NCI-H524 (cell line): ENCODE data around the gene U2SURP.

Experiments used
- DNase-seq, 2 experiments: peaks; one replicate each; lab custom pipeline; 2025; lab: John Stamatoyannopoulos, UW

The U2SURP gene

DNA sequence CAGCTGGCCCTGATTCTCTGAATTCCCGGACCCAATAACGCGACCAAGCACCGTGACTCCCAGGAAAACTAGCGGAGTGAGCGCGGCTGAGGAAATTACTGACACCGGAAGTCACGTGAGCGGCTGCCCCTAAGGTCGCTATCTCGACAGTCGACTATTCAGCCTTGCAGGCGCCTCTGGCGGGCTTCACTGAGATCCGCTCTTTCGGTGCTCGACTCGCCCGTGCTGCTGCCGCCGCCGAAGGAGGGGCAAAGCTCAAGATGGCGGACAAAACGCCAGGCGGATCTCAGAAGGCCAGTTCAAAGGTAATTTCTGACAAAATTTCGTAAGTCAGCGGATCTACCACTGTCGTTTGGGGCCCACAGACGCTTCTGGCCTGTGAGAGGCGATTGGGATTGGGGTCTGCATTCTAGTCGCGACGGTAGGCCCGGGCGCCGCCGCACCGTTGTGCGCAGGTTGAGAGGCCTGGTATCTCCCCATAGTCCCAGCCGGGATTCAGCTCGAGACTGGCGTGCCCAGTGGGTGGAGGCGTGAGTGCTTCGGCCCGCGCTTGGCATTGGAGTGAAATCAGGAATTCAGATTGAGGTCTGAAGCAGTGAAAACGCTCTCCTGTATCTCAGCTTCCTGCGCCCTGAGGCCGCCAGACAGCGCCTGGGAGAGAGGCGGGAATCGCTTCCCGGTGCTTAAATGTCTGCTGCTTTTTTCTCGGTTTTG, at the start of gene U2SURP:
Gene U2SURP (plus strand): TSS at position 202 of the 714 bp plus-strand sequence. CDS start 59 bp downstream, at position 261.
- DNase-seq = peak; percentile 99 to 100

DNA sequence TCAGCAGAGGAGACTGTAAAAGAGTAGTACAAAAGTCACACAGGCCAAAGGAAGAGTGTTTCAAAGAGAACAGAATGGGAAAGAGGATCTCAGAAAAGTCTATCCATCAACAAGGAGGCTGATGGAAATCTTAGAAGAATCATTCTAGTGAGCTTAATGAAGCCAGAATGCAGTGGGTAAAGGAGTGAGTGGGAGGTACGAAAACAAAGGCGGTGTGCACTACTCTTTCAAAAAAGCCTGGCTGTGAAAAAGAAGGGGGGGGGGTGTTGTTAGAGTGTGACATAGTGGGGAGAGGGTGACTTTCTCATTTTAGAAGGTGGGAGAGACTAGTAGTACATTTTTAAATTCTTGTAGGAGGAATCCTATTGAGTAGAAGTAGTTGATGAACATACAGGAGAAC, 49.6 kb upstream of the U2SURP start:
- no peak for DNase-seq

DNA sequence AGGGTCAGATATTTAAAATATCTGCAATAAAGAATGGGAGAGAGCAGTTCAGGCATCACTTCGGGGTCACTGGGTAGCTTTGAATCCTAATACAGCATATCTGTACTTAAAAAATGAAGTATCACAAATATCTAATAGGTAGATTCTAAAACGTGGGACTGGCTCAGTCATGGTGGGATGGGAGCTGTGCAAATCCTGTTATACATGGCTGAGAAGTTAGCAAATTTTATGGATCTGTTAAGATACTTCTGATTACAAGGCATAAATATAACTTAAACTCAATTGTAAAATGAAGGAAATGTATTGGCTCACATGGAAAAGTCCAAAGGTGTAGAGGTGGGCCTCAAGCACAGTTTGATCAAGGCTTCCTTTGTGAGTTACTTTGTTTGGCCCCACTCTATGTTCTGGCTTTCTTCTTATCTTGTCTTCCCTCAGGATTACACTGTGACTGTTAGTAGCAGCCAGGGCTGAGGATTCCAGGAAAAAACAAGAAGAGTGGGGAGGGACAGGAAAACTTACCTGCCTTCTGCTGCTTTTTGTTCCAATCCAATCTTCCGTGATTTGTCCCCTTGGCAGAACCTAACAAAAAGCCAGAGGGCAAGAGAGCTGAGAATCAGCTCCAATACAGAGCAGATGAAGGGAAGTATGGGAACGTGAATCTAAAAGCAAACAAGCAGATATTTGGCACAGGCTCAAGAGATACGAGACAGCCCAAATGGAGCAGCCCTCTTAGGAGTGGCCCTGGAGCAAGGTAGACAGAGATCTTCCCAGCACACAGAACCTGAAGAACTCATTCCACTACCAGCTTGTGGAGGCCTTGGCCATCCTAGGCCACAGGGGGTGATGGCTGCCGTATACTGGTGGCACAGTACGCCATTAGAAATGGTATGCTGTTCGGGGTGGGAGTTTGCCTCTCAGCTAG, 48.8 kb upstream of the U2SURP start:
- DNase-seq = no peak

GRCh38 chr3:142953443-142953842, 47.9 kb upstream of the U2SURP start:
- peak in 1 of 2 experiments; percentile 14 for DNase-seq

DNA sequence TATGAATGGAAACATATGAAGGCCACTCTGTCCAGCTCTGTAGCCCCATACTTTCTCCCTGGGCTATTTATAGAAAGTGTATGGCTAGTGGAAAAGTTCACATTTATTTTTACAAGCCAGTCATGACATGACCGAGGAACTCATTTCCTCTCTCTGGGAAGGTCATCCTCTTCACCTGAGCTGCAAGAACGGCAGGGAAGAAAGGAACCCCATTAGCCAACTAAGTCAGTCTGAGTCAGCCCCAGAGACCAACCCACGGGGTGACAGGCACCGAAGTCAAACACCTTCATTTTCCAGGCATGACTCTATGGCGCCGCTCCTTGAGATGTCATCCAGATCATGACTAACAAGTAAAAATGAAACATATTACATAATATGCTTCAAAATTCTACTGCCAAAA, 42.7 kb upstream of the U2SURP start:
- no peak for DNase-seq

DNA sequence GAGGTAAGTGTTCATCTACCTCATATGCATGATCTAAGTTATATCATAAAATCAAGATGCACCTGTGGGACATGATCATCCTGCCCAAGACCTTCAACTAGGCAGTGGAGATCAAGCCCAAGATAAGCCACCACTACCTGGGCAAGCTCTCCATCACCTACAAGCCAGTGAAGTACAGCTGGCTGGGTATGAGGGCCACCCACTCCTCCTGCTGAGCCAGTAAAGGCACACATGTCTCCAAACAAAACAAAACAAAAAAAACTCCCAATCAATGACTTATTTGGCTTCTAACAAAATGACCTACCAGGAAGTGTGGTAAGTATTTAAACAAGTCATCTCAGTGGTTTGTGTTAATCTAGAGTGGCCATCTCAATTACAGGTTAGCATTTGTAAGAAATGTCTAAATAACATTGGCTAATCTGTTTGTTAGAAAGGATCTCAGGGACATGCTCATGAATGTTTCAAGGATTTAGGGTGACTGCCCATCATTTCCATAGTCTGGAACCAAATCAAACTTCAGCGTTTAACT, 41.0 kb upstream of the U2SURP start:
- DNase-seq = no peak

DNA sequence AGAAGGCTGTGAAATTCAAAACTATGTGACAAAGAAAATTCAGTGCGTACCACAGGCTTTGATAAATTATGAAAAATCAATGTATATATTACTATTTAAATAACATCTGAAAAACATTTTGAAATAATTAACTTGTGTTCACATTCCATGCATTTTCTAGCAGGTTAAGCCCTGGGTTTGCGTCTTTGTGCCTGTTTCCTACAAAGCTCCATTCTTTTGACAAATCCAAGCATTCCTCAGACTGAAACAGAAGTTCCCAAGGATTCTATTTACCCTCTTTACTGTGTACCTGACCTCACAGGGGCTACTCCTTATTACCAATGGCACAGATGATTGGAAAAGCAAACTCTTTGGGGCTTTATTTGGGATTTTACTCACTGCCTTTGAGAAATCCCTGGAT, 39.8 kb upstream of the U2SURP start:
- no peak for DNase-seq

GRCh38 chr3:142962175-142962519, 39.2 kb upstream of the U2SURP start:
- no peak for DNase-seq

- peak in 1 of 2 experiments; percentile 58 for DNase-seq
Measured at GRCh38 chr3:142962520-142963233, 38.7 kb upstream of the U2SURP start.

DNA sequence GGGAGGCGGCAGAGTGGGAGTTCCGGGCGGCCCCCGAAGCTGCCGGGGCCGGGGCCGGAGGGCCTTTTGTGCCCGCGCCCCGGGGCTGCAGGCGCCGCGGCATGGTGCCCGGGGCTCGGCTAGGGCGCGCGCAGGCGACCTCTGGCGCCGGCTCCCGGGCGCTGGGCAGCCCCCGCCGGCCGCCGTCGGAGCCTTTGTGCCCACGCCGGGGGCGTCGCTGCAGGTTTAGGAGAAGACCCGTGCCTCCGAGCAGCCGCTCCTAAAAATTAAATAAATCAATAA, 38.2 kb upstream of the U2SURP start:
- DNase-seq = no peak

DNA sequence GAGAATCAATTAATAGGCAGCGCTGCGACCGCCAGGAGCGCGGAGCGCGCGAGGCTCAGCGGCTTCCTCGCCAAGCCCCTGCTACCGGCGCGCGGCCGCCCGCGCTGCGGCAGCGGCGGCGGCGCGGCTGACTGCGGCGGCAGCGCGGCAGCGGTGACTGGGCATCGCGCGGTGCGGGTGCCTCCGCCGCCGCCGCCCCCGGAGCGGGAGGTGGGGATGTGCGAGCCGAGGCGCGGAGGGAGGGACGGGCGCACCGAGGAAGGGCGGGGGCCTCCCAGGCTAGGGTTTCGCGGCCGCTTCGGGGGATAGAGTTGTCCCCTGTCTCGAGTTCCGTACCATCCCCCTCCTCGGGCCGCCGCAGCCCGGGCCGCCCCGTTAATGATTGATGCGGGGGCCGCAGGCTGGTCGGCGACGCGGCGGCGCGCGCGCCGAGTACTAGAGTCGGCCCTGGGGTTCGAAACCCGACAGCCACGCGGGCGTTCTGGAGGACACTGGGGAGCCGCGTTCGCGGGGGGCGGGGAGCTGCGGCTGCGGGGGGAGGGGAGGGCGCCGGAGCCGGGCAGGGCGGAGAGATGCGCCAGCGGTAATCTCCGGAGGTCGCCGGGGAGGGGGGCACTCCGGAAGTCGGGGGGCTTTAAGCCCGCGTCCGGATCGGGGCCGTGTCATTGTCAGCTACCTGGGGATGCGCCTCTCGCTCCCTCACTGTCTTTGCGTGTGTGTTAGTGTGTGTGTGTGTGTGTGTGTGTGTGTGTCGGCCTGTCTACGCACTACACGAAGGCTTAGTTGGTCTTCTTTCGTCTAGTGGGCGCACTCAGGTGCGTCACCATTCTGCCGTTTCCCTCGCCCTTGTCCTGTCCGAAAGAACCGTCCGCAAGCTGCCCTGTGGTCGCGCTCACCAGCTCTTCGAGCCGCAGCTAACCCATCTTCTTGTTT, 37.6 kb upstream of the U2SURP start, which contains the start of gene PAQR9:
Gene PAQR9 (minus strand): TSS at position 159 of the 933 bp plus-strand sequence. CDS start 338 bp downstream, outside the sequence.
- DNase-seq = peak; percentile 36 to 60

GRCh38 chr3:142965581-142965980, 35.8 kb upstream of the U2SURP start:
- no peak for DNase-seq

DNA sequence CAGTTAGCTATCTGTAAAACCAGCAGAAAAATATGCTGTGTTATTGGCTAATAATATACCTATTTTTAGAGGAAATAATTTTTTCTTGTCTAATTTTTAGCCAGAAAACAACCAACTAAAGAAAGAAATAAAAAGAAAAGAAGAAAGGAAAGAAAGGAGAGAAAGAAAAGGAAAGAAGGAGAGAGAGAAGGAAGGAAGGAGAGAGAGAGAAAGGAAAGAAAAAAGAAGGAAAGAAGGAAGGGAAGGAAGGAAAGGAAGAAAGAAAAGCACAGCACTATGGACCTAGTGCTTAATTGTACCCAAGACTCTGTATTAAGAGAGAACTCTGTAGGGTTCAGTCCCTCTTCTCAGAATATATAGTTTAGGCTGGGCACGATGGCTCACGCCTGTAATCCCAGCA, 34.6 kb upstream of the U2SURP start:
- no peak for DNase-seq

DNA sequence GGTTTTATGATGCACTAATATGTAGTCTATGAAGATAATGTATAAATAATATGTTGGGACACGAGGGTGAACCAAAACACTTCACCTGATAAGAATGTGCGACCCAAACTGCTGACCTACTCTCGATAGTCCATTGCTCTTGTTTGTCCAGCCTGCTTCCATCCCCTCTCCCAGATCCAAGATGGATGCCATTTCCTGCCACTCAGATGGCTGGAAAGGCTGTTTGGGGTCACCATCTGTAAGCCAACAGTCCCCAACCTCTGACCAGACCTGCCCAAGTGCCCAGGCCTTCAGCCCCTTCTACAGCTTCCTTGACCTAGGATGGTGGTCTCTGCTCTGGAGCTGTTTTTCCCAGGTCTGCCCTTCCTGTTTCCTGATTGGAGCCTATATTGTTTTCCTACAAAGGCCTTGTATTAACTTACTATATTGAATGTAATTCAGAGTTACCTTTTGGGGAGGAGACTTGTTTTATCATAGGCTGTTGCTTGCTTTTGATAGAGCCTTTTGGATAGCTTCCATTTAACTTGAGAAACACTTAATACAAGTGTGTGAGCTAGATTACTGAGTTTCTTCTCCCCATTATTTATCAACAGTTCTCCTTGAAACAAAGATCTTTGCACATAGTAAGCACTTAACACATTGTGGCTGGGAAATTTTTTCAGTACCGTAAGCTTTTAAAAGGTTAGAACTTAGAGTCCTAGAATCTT, 32.9 kb upstream of the U2SURP start:
- no peak for DNase-seq

GRCh38 chr3:142971431-142971830, 29.9 kb upstream of the U2SURP start:
- DNase-seq = no peak

- DNase-seq = no peak
Measured at GRCh38 chr3:142972092-142972753, 29.1 kb upstream of the U2SURP start.

GRCh38 chr3:142973217-142974009, 28.0 kb upstream of the U2SURP start:
- no peak for DNase-seq

DNA sequence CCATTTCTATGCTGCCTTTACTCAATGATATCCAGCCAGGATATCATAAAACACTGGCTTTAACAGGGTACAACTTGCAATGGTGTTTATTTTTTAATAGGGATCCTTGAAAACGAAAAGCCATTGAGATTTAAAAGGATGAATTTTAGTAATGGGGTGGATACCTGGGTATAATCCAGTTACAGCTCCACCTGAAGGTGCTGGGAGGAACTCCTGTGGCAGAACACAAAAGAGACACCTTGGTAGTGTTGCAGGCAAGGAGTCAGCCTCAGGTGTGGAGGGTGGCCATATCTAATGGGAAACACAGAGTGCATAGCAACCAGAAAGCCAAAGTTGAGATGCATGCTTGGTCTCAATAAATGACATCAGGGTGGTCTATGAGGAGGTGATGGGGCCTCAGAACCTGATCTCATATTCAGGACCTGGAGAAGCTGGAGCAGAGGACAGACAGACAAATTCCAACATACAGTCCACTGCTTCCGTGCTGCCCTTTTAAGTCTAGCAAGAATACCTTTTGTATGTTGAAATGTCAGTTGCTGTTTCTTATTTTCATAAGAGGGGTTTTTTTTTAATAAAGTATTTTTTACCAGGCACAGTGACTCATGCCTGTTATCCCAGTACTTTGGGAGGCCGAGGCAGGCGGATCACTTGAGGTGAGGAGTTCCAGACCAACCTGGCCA, 25.9 kb upstream of the U2SURP start:
- DNase-seq = no peak
